ENCODE results near the gene ZDHHC14.
A peak's percentile ranks its signal among the peaks of the same experiment; 100 is the strongest.

Gene ZDHHC14

DNA sequence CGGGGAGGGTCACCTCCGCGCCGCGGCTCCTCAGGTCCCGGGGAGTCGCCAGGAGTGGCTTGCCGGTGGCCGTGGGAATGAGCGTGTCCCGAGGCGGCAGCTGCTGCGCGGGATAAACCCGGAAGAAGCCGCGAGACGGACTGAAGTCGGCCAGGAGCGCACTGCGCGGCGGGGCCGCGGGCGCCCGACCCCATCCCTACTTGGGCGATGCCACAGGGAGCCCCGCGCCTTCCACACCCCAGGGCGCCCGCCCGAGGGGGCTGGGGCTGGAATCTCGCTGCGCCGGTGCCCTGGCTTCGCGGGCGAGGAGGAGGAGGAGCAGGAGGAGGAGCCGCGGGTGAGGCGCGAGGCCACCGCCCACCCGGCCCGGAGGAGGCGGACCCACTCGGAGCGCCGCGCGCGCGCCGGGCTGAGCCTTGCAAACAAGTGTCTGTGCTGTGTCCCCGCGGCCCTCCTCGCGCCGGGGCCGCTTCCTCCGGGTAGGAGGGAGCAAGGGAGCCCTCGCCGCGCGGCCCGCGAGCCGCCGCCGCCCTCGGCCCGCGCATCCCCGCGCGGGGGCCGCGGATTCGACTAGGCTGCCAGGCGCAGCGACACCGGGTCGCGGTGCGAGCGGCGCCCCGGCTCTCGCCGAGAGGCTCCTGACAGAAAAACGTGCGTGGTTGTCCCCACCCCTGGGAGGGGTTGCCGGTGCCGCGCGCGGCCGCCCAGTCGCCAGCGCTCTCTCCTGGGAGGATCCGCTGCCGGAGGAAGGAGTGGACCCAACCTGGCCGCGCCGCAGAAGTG, at the start of gene ZDHHC14:
Gene ZDHHC14, plus strand, starts transcription at position 412 of the 783 bp plus-strand sequence.
- TF ChIP-seq EGR1 (IDR thresholded peaks at IDR 0.05), result peak; percentile 26; the same call in 1 of the 2 replicates
- peak; percentile 66; the same call in 1 of the 2 replicates for TF ChIP-seq TAF1 (IDR thresholded peaks at IDR 0.05; ENCODE audit: low read depth)
- TF ChIP-seq, protein P1, sequence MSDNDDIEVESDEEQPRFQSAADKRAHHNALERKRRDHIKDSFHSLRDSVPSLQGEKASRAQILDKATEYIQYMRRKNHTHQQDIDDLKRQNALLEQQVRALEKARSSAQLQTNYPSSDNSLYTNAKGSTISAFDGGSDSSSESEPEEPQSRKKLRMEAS (IDR thresholded peaks at IDR 0.05), result peak; percentile 55
- no peak for TF ChIP-seq RAD21 (IDR thresholded peaks at IDR 0.05; ENCODE audit: low read depth)

GRCh38 chr6:157332813-157333212, 48.2 kb upstream of the ZDHHC14 start:
- TF ChIP-seq TEAD4 (IDR thresholded peaks at IDR 0.05), result no peak
- TF ChIP-seq YY1 (IDR thresholded peaks at IDR 0.05; ENCODE audit: low read depth), result no peak
- TF ChIP-seq EP300 (IDR thresholded peaks at IDR 0.05; ENCODE audit: borderline replicate concordance), result no peak
- no peak for TF ChIP-seq REST (IDR thresholded peaks at IDR 0.05; ENCODE audit: low read depth)
- no peak for TF ChIP-seq FOXM1 (IDR thresholded peaks at IDR 0.05; ENCODE audit: borderline replicate concordance, low read depth)

- TF ChIP-seq EGR1 (IDR thresholded peaks at IDR 0.05) (no peak), NFIC (IDR thresholded peaks at IDR 0.05) (no peak), REST (IDR thresholded peaks at IDR 0.05; ENCODE audit: low read depth) (no peak), TCF12 (IDR thresholded peaks at IDR 0.05; ENCODE audit: low read depth) (no peak), FOXM1 (IDR thresholded peaks at IDR 0.05; ENCODE audit: borderline replicate concordance, low read depth) (no peak), USF1 (IDR thresholded peaks at IDR 0.05) (no peak), TEAD4 (IDR thresholded peaks at IDR 0.05) (no peak), CREB1 (IDR thresholded peaks at IDR 0.05; ENCODE audit: low read depth) (no peak), CEBPB (IDR thresholded peaks at IDR 0.05) (no peak), EP300 (IDR thresholded peaks at IDR 0.05; ENCODE audit: borderline replicate concordance) (no peak)
Measured at GRCh38 chr6:157333537-157333936, 47.5 kb upstream of the ZDHHC14 start.

DNA sequence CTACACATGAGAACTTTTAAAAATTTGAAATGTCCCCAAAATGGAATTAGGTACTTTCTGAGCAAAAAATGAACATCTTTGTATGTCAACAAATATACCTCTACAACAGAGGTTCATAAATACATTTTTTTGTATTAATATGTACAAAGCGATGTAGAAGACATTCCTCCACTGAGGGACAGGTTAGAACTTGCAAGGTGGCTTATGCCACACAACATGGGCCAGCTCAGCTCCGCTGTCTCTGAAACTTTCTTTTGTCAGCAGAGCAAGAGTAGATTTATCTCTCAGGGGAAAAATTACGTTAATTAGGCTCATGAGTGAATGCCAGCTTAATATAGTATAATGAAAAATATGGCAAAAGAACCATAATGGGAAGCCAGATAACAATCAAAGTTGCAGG, 47.0 kb upstream of the ZDHHC14 start:
- no peak for TF ChIP-seq ZBTB7A (IDR thresholded peaks at IDR 0.05; ENCODE audit: low read depth)
- TF ChIP-seq YY1 (IDR thresholded peaks at IDR 0.05; ENCODE audit: low read depth), result no peak
- TF ChIP-seq EGR1 (IDR thresholded peaks at IDR 0.05), result no peak
- TF ChIP-seq NFIC (IDR thresholded peaks at IDR 0.05), result no peak
- TF ChIP-seq TAF1 (IDR thresholded peaks at IDR 0.05; ENCODE audit: low read depth), result no peak
- no peak for TF ChIP-seq REST (IDR thresholded peaks at IDR 0.05; ENCODE audit: low read depth)
- no peak for TF ChIP-seq TCF12 (IDR thresholded peaks at IDR 0.05; ENCODE audit: low read depth)
- no peak for TF ChIP-seq TEAD4 (IDR thresholded peaks at IDR 0.05)
- TF ChIP-seq RAD21 (IDR thresholded peaks at IDR 0.05; ENCODE audit: low read depth), result no peak
- TF ChIP-seq FOXM1 (IDR thresholded peaks at IDR 0.05; ENCODE audit: borderline replicate concordance, low read depth), result no peak
- TF ChIP-seq, protein P1 (IDR thresholded peaks at IDR 0.05), result no peak

GRCh38 chr6:157335829-157336228, 45.2 kb upstream of the ZDHHC14 start:
- no peak for TF ChIP-seq CEBPB (IDR thresholded peaks at IDR 0.05)
- TF ChIP-seq REST (IDR thresholded peaks at IDR 0.05; ENCODE audit: low read depth), result no peak
- no peak for TF ChIP-seq CREB1 (IDR thresholded peaks at IDR 0.05; ENCODE audit: low read depth)
- TF ChIP-seq USF1 (IDR thresholded peaks at IDR 0.05), result no peak
- no peak for TF ChIP-seq TAF1 (IDR thresholded peaks at IDR 0.05; ENCODE audit: low read depth)
- TF ChIP-seq TEAD4 (IDR thresholded peaks at IDR 0.05), result no peak
- no peak for TF ChIP-seq NFIC (IDR thresholded peaks at IDR 0.05)
- TF ChIP-seq FOXM1 (IDR thresholded peaks at IDR 0.05; ENCODE audit: borderline replicate concordance, low read depth), result no peak
- TF ChIP-seq, protein P1 (IDR thresholded peaks at IDR 0.05), result no peak
- no peak for TF ChIP-seq RAD21 (IDR thresholded peaks at IDR 0.05; ENCODE audit: low read depth)
- no peak for TF ChIP-seq EGR1 (IDR thresholded peaks at IDR 0.05)
- TF ChIP-seq YY1 (IDR thresholded peaks at IDR 0.05; ENCODE audit: low read depth), result no peak
- TF ChIP-seq ZBTB7A (IDR thresholded peaks at IDR 0.05; ENCODE audit: low read depth), result no peak
- TF ChIP-seq EP300 (IDR thresholded peaks at IDR 0.05; ENCODE audit: borderline replicate concordance), result no peak
- no peak for TF ChIP-seq TCF12 (IDR thresholded peaks at IDR 0.05; ENCODE audit: low read depth)
